NCI-H2081 (cell line): ENCODE results near the gene ADAMTS16.

Source experiments
- DNase-seq, 2 experiments: peaks; one replicate each; lab custom pipeline; 2025; lab: John Stamatoyannopoulos, UW

The ADAMTS16 gene

GRCh38 chr5:5316334-5316733, 176.2 kb downstream of the ADAMTS16 start:
- no peak for DNase-seq

GRCh38 chr5:5317976-5318375, 177.8 kb downstream of the ADAMTS16 start:
- DNase-seq, result no peak

- no peak for DNase-seq
Measured at GRCh38 chr5:5318426-5319190, 178.5 kb downstream of the ADAMTS16 start.

DNA sequence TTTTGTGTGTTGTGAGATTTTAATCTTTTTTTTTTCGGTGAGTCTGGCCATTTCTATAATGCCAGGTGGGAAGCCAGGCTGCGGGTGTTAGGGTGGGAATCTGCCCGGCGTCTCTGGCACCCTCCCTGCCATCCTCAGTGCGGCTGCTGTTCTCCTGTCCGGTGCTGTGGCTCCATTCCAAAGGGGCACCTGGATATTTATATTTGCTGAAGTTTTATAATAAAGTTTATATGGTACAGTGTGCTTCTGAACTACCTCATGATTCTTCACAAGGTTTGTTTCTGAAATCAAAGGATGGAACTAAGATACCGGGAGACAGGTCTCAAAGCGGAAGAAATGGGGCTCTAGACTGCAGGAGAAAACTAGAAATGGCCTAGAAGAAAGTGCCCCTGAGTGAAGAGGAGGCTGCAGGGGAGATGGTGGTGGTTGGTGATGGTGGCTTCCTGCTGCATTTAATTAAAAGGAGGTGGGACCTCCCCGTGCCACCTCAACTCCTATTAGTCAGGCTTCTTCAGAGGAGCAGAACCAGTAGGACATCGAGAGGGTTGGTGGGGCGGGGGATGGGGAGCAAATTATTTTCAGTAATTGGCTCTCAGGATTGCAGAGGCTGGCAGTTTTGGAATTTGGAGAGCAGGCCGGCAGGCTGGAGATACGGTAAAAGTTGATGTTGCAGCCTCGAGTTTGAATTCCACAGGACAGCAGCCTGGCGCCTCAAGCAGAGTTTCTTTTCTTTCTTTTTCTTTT, 180.1 kb downstream of the ADAMTS16 start:
- no peak for DNase-seq

- DNase-seq, result no peak
Measured at GRCh38 chr5:5321137-5321536, 181.0 kb downstream of the ADAMTS16 start.

DNA sequence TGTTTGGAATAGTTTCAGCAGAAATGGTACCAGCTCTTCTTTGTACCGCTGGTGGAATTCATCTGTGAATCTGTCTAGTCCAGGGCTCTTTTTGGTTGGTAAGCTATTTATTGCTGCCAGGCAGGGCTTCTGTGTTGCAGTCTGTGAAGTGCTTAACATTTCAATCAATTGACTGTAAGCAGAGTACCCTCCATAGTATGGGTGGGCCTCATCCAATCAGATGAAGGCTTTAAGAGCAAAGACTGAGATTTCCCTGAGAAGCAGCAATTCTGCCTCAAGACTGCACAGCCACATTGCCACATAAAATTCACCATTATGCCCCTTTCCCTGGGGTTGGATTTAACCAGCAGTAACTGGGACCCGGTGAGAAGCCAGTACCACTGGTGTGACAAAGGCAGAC, 183.4 kb downstream of the ADAMTS16 start:
- no peak for DNase-seq

GRCh38 chr5:5326115-5326758, 186.1 kb downstream of the ADAMTS16 start:
- DNase-seq, result no peak

GRCh38 chr5:5327126-5327525, 187.0 kb downstream of the ADAMTS16 start:
- no peak for DNase-seq

DNA sequence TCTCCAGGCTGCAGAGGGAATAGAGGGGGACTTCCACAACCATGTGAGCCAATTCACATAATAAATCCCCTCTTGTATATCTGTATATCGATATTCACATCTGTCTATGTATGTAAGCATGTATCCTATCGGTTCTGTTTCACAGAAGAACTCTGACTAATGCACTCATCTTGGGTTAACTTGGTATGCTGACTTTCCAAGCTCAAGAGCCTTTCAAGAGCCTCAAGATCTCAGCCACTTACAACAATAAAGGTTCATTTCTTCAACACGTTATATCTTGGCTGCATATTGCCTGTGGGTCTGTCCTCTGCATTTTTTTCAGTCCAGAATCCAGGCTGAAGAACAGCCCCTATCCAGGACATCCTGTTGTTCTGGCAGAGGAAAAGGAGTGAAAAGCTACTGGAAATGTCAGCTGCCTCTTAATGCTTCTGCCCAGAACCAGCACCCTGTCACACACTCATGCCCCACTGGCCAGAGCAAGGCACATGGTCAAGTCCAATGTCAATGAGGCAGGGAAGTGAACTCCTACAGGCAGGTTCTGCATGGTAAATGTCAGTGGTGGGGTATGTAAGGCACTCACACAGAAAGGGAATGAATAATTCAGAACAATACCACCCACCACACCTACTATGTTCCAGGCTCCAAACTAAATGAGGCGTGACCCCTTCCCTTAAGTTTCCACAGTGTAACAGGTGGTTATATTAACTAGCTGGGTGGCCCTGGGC, 190.8 kb downstream of the ADAMTS16 start:
- no peak for DNase-seq

DNA sequence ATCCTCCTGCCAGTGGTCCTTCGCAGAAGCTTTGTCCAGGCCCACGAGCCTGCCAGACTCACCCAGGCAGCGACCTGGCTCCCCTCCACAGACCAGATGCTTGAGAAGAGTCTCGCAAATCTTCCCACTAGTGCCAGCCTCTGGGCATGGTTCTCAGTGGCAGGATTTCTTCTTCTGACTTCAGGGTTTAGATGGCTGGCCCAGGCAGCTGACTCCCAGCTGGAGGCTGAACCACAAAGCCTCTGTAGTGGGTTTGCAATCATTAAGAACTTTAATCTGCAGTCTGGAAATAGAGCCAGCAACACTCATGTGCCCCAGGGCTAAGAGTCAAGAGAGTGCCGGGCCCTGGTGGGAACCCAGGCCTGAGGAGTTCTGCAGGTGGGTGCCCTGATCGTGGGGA, 191.7 kb downstream of the ADAMTS16 start:
- DNase-seq, result no peak

GRCh38 chr5:5332287-5332686, 192.2 kb downstream of the ADAMTS16 start:
- peak; percentile 57 to 73 for DNase-seq

DNA sequence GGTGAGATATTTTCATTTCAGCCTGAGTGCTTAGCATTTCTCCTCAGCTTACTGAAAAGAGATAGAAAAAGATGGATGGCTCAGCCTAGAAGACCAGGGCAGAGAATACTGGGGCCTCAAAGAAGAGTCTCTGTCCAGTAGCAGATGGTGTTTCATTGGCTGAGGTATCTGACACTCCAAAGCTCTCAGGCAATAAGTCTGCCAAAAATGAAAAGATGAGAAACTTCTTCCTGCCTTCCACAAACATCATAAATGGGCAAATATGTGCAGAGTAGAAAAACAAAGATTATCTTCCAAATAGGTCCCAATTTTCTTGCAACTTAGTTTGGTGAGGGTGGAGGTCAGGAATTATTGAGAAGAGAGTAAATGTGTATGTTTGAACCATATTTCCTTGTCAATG, 195.0 kb downstream of the ADAMTS16 start:
- DNase-seq, result no peak

GRCh38 chr5:5335700-5336264, 195.7 kb downstream of the ADAMTS16 start:
- DNase-seq, result no peak

DNA sequence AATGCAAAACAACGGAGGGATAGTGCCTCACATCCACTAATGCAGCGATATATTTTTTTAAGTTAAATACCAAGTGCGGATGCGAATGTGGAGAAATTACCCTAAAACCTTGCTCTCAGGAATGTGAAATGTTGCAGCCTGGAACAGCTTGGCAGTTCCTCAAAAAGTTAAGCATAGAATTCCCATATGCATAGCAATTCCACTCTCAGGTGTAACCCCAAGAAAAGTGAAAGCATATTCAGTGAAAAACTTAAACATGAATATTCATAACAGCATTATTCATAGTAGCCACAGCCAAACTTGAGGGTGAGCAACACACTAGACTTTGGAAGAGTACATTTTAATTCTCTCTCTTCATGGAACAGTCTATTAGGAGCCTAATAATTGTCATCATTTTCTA, 199.1 kb downstream of the ADAMTS16 start:
- no peak for DNase-seq

DNA sequence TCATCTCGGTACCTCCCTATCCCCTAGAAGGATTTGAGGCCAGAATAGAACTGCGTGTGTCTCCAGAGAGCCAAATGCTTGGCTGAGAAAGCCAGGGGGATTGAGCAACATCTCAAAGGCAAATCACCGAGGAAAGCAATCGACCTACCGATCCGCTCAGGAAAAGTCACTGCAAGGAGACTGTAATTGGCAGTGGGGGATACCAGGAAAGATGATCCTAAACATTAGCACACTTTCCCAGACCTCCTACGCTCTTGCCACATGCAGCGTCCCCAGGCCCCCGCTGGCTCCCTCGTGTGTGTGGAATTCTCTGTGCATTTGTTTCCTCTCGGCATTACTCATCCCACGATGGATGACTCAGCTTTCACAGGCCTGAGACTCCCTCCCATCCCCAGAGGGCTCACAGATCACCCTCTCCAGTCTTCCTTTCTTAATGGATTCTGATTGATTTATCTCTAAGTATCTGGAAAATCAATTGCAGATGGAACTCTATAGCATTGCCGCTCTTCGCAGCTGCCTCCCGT, 200.1 kb downstream of the ADAMTS16 start:
- no peak for DNase-seq

GRCh38 chr5:5341531-5342292, 201.6 kb downstream of the ADAMTS16 start:
- no peak for DNase-seq

DNA sequence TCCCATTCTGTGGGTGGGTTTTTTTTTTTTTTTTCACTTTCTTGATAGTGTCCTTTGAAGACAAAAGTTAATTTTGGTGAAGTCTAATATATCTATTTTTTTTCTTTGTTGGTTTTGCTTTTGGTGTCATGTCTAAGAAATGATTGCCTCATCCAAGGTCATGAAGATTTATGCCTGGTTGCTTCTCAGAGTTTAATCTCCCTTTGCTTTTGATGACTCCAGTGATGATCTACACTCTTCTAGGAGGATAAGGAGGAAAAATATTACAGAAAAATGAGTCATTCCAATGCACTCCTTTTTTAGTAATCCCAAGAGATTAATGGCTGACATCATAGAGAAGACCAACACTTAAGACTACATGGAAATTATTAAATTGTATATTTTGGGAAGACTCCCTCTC, 202.7 kb downstream of the ADAMTS16 start:
- no peak for DNase-seq

GRCh38 chr5:5343568-5343967, 203.4 kb downstream of the ADAMTS16 start:
- no peak for DNase-seq

DNA sequence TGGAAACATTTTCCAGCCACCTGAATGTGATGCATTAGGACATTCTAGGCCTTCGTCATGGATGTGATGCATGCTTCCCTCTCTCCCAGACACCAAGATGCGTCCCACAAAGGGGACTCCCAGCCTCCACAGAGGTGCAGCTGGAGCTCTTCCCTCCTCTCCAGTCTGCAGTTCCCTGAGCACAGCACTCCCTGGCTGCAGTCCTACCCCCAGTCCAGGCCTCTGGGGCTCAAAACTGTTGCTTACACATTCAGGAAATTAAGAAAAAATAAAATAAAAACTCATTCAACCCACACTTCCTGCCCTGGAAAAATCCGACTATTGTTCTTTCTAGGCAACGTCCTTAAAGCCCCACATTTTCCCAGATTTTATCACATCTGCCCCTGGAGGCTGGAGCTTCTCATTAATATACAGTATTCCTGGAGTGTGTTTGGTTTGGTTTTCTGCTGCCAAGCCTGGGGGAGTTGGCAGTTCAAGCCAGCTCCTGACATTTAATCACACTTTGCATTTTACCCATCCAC, 204.0 kb downstream of the ADAMTS16 start:
- DNase-seq, result no peak

- no peak for DNase-seq
Measured at GRCh38 chr5:5344606-5345005, 204.5 kb downstream of the ADAMTS16 start.

DNA sequence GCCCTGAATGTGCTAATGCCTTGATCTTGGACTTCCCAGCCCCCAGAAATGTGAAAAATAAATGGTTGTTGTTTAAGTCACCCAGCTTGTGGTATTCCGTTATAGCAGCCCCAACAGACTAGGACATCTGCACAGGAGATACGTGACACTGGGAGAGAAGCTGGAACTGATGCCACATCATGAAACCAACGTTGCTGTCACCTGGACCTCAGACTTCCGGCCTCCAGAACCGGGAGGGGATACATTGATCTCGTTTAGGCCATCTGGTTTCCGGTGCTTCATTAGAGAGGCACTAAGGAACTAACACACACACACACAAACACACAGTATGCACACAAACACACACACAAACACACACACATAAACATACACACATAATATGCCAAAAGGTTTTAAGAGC, 207.3 kb downstream of the ADAMTS16 start:
- DNase-seq, result no peak
